ENCODE measurements around the gene TP53TG5. TPM values are rescaled to one million over a fixed set of nuclear protein-coding genes. Genes with fewer than 3 reads are reported as not detected.

TP53TG5 gene
- total RNA-seq, 1 experiment from 2014 or later = not detected

DNA sequence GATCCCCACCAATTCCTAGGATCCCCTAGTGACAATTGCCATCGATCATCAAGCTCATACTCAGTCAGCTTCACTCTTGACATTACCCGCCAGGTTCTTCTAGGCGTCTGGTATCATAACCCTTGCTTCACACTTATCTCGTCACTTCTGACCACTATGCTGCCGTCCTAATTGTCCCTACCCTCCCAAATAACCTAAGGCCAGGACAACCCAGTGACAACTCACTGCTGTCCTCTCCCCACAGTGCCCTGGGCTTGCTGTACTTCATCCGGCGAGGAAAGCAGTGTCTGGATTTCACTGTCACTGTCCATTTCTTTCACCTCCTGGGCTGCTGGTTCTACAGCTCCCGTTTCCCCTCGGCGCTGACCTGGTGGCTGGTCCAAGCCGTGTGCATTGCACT, 11.5 kb downstream of the TP53TG5 start:
- Histone ChIP-seq H3K4me3 (ENCODE audit: low read depth in 2 of 2, low read length in 2 of 2) (no peak overlapping the region), H3K27me3 (ENCODE audit: control insufficient read depth, insufficient read depth, low read length) (no peaks in the 10 kb centered on the region), H3K4me1 (ENCODE audit: control insufficient read depth, insufficient read depth, low read length) (peaks cover 5% of the 10 kb centered on the region; the same call in 1 of the 2 replicates), H3K36me3 (ENCODE audit: control insufficient read depth, insufficient read depth, low read length) (no peaks in the 10 kb centered on the region; the same call in 1 of the 2 replicates), H3K27ac (ENCODE audit: low read length) (no peak overlapping the region), H3K9me3 (ENCODE audit: control insufficient read depth, insufficient read depth, low read depth, low read length) (no peaks in the 10 kb centered on the region)
- TF ChIP-seq POLR2AphosphoS5 (IDR thresholded peaks at IDR 0.05; ENCODE audit: low read depth, low read length) = no peak
- TF ChIP-seq, protein P1, sequence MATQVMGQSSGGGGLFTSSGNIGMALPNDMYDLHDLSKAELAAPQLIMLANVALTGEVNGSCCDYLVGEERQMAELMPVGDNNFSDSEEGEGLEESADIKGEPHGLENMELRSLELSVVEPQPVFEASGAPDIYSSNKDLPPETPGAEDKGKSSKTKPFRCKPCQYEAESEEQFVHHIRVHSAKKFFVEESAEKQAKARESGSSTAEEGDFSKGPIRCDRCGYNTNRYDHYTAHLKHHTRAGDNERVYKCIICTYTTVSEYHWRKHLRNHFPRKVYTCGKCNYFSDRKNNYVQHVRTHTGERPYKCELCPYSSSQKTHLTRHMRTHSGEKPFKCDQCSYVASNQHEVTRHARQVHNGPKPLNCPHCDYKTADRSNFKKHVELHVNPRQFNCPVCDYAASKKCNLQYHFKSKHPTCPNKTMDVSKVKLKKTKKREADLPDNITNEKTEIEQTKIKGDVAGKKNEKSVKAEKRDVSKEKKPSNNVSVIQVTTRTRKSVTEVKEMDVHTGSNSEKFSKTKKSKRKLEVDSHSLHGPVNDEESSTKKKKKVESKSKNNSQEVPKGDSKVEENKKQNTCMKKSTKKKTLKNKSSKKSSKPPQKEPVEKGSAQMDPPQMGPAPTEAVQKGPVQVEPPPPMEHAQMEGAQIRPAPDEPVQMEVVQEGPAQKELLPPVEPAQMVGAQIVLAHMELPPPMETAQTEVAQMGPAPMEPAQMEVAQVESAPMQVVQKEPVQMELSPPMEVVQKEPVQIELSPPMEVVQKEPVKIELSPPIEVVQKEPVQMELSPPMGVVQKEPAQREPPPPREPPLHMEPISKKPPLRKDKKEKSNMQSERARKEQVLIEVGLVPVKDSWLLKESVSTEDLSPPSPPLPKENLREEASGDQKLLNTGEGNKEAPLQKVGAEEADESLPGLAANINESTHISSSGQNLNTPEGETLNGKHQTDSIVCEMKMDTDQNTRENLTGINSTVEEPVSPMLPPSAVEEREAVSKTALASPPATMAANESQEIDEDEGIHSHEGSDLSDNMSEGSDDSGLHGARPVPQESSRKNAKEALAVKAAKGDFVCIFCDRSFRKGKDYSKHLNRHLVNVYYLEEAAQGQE (IDR thresholded peaks at IDR 0.05; ENCODE audit: insufficient read depth in 1 of 2, low read depth in 2 of 2, low read length in 1 of 2) = no peak
- TF ChIP-seq, protein P2, sequence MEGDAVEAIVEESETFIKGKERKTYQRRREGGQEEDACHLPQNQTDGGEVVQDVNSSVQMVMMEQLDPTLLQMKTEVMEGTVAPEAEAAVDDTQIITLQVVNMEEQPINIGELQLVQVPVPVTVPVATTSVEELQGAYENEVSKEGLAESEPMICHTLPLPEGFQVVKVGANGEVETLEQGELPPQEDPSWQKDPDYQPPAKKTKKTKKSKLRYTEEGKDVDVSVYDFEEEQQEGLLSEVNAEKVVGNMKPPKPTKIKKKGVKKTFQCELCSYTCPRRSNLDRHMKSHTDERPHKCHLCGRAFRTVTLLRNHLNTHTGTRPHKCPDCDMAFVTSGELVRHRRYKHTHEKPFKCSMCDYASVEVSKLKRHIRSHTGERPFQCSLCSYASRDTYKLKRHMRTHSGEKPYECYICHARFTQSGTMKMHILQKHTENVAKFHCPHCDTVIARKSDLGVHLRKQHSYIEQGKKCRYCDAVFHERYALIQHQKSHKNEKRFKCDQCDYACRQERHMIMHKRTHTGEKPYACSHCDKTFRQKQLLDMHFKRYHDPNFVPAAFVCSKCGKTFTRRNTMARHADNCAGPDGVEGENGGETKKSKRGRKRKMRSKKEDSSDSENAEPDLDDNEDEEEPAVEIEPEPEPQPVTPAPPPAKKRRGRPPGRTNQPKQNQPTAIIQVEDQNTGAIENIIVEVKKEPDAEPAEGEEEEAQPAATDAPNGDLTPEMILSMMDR (IDR thresholded peaks at IDR 0.05) = no peak
- TF ChIP-seq TCF7L2 (IDR thresholded peaks at IDR 0.05; ENCODE audit: low read depth, low read length) = no peak
- no peak for TF ChIP-seq SIN3A (IDR thresholded peaks at IDR 0.05; ENCODE audit: borderline replicate concordance, insufficient read depth, low read depth, low read length)
- ChIA-PET POLR2A (interaction anchor here (0.7 kb wide), 1 partner anchor 62 kb away, joined by 3 read pairs; no protein-coding TSS in a partner anchor), CTCF (interaction anchor here (0.6 to 0.7 kb wide), 2 partner anchors 68 to 70 kb away, joined by 3 to 4 read pairs; no protein-coding TSS in a partner anchor)
- BruUV-seq (replicated peaks) = no TSS peak
- intact Hi-C loops (cut with micrococcal nuclease; ENCODE audit: unreplicated experiment) (no loop called here), in situ Hi-C loops (cut with HindIII; ENCODE audit: low pct_unique_long_range_greater_than_20kb, low sequenced_read_pairs) (no loop called here)
- ATAC-seq (no peak), DNase-seq (ENCODE audit: low read depth, low spot score) (no peak)

DNA sequence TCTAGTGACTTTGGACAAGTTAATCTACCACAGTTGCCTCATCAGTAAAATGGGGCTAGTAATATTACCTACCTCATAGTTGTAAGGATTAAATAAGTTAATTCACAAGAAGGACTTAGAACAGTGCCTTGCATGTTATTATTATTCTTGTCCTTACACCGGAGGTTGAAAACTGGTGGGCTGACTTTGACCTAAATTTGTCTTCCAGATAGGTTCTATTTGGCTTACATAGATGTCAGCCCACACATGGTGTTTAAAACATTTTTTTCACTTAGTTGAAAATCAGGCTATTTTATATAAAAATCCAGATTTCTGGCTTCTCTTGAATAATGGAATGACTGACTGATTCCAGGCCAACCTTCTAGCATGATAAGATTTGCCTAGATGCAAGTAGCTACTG, 11.9 kb downstream of the TP53TG5 start:
- Histone ChIP-seq H3K9me3 (ENCODE audit: control insufficient read depth, insufficient read depth, low read depth, low read length) (no peaks in the 10 kb centered on the region), H3K36me3 (ENCODE audit: control insufficient read depth, insufficient read depth, low read length) (no peaks in the 10 kb centered on the region; the same call in 1 of the 2 replicates), H3K4me1 (ENCODE audit: control insufficient read depth, insufficient read depth, low read length) (peaks cover 6% of the 10 kb centered on the region; the same call in 1 of the 2 replicates), H3K27ac (ENCODE audit: low read length) (no peak overlapping the region), H3K4me3 (ENCODE audit: low read depth in 2 of 2, low read length in 2 of 2) (no peak overlapping the region), H3K27me3 (ENCODE audit: control insufficient read depth, insufficient read depth, low read length) (no peaks in the 10 kb centered on the region)
- intact Hi-C loops (cut with micrococcal nuclease; ENCODE audit: unreplicated experiment) = no loop called here
- ChIA-PET CTCF (interaction anchor here (0.6 to 0.7 kb wide), 2 partner anchors 68 to 70 kb away, joined by 3 to 4 read pairs; no protein-coding TSS in a partner anchor), POLR2A (interaction anchor here (0.7 kb wide), 1 partner anchor 63 kb away, joined by 3 read pairs; no protein-coding TSS in a partner anchor)
- BruUV-seq (replicated peaks) = no TSS peak
- TF ChIP-seq POLR2AphosphoS5 (IDR thresholded peaks at IDR 0.05; ENCODE audit: low read depth, low read length) (no peak), TCF7L2 (IDR thresholded peaks at IDR 0.05; ENCODE audit: low read depth, low read length) (no peak)
- TF ChIP-seq, protein P1 (IDR thresholded peaks at IDR 0.05; ENCODE audit: insufficient read depth in 1 of 2, low read depth in 2 of 2, low read length in 1 of 2) = no peak
- DNase-seq (ENCODE audit: low read depth, low spot score) (no peak), ATAC-seq (no peak)
- in situ Hi-C loops (cut with HindIII; ENCODE audit: low pct_unique_long_range_greater_than_20kb, low sequenced_read_pairs) = no loop called here

Measured in Panc1 (cell line).